CD8-positive, alpha-beta memory T cell (primary cell): Measurements from ENCODE around the gene UBE2QL1. TPM values are rescaled to one million over a fixed set of nuclear protein-coding genes. Genes with fewer than 3 reads are reported as not detected.
A peak's percentile ranks its signal among the peaks of the same experiment; 100 is the strongest.

Experiments
- CTCF ChIA-PET: fragments of 350-600 bp; sonication (Branson Sonifier 250); formaldehyde crosslinking; loops from one replicate; lab custom pipeline; 2021; ENCODE audit warnings: antibody characterized with exemption; lab: Charles Lee
- POLR2A ChIA-PET: fragments of 350-600 bp; sonication (Branson Sonifier 250); formaldehyde crosslinking; loops from one replicate; lab custom pipeline; 2021; ENCODE audit warnings: antibody characterized with exemption; lab: Charles Lee
- DNase-seq, 5 donors: peaks; one replicate each; pipeline versions ENCODE4 v3.0.0 to v3.0.0-alpha.2; 2020 to 2022; ENCODE audit warnings: mixed read lengths in 1 of 5
- H3K27ac ChIP-seq: one replicate; pipeline ENCODE4 v1.7.0; 2013; ENCODE audit warnings: low read depth, mild to moderate bottlenecking, low read length, moderate library complexity
- H3K27me3 ChIP-seq: 2 replicates; pipeline ENCODE4 v1.7.0; 2013; ENCODE audit warnings: low read length, mild to moderate bottlenecking; ENCODE audit not compliant: insufficient read depth, poor library complexity, severe bottlenecking
- H3K36me3 ChIP-seq: 2 replicates; pipeline ENCODE4 v1.7.0; 2013; ENCODE audit warnings: mild to moderate bottlenecking, low read length, moderate library complexity; ENCODE audit not compliant: insufficient read depth
- H3K4me1 ChIP-seq: 2 replicates; pipeline ENCODE4 v1.7.0; 2013; ENCODE audit warnings: mild to moderate bottlenecking, low read length, moderate library complexity; ENCODE audit not compliant: insufficient read depth
- H3K4me3 ChIP-seq: 2 replicates; pipeline ENCODE4 v1.7.0; 2013; ENCODE audit warnings: mild to moderate bottlenecking, low read length
- H3K9me3 ChIP-seq: 2 replicates; pipeline ENCODE4 v1.7.0; 2013; ENCODE audit warnings: mild to moderate bottlenecking, low read length
- H3K27ac Mint-ChIP-seq, 8 donors: one replicate each; pipeline ENCODE4 v1.8.0; 2020 to 2021; ENCODE audit warnings: mixed read lengths in 8 of 8, mild to moderate bottlenecking in 6 of 8, inconsistent platforms in 3 of 8, moderate library complexity in 3 of 8
- H3K27me3 Mint-ChIP-seq, 2 donors: one replicate each; pipeline ENCODE4 v1.8.0; 2020 to 2021; ENCODE audit warnings: mixed read lengths in 2 of 2, mild to moderate bottlenecking in 1 of 2, moderate library complexity in 1 of 2
- H3K36me3 Mint-ChIP-seq, 3 donors: one replicate each; pipeline ENCODE4 v1.8.0; 2020 to 2021; ENCODE audit warnings: mixed read lengths in 3 of 3, inconsistent platforms in 1 of 3, mild to moderate bottlenecking in 1 of 3
- H3K4me1 Mint-ChIP-seq, 3 donors: one replicate each; pipeline ENCODE4 v1.8.0; 2020 to 2021; ENCODE audit warnings: mixed read lengths in 3 of 3, inconsistent platforms in 1 of 3, mild to moderate bottlenecking in 1 of 3
- H3K4me3 Mint-ChIP-seq, 7 donors: one replicate each; pipeline ENCODE4 v1.8.0; 2020 to 2021; ENCODE audit warnings: mixed read lengths in 7 of 7, mild to moderate bottlenecking in 6 of 7, moderate library complexity in 4 of 7, inconsistent platforms in 2 of 7
- H3K9me3 Mint-ChIP-seq, 5 donors: one replicate each; pipeline ENCODE4 v1.8.0; 2020 to 2022; ENCODE audit warnings: mixed read lengths in 5 of 5, mild to moderate bottlenecking in 3 of 5, moderate library complexity in 2 of 5, inconsistent platforms in 1 of 5
- polyA plus RNA-seq: library from polyadenylated mRNA; unstranded; fragments of 300-500 nt; fragmentation: Illumina TruSeq; gene quantifications from one replicate; pipeline ENCODE4 v1.2.3, GENCODE V29; 2021
- total RNA-seq, 2 experiments: library from RNA; stranded (reverse); gene quantifications; one replicate each; pipeline ENCODE4 v1.2.3, GENCODE V29; 2021

Gene UBE2QL1
- total and polyA plus RNA-seq, 3 experiments from 2014 or later: not detected

GRCh38 chr5:6482735-6483134 lies 34.1 kb downstream of the UBE2QL1 start:
- no peak for DNase-seq
- Mint-ChIP-seq H3K4me1 (no peaks in the 10 kb centered on the region), H3K27me3 (peaks cover 2 to 23% of the 10 kb centered on the region in 2 donors), H3K27ac (no peak overlapping the region), H3K9me3 (no peaks in the 10 kb centered on the region), H3K36me3 (no peaks in the 10 kb centered on the region), H3K4me3 (no peak overlapping the region)
- Histone ChIP-seq H3K4me1 (no peaks in the 10 kb centered on the region), H3K27ac (no peak overlapping the region), H3K27me3 (no peaks in the 10 kb centered on the region), H3K36me3 (no peaks in the 10 kb centered on the region), H3K9me3 (no peaks in the 10 kb centered on the region), H3K4me3 (no peak overlapping the region)
- POLR2A ChIA-PET: interaction anchor here (0.7 kb wide), 1 partner anchor 1005 kb away, joined by 3 read pairs; no protein-coding TSS in a partner anchor
- CTCF ChIA-PET: no interaction called here

GRCh38 chr5:6483880-6484382 lies 35.3 kb downstream of the UBE2QL1 start:
- Histone ChIP-seq H3K36me3 (no peaks in the 10 kb centered on the region), H3K27ac (no peak overlapping the region), H3K4me3 (no peak overlapping the region), H3K9me3 (no peaks in the 10 kb centered on the region), H3K27me3 (no peaks in the 10 kb centered on the region), H3K4me1 (no peaks in the 10 kb centered on the region)
- CTCF ChIA-PET: no interaction called here
- Mint-ChIP-seq H3K27me3 (peaks cover 2 to 19% of the 10 kb centered on the region in 2 donors), H3K4me3 (no peak overlapping the region), H3K4me1 (no peaks in the 10 kb centered on the region), H3K36me3 (no peaks in the 10 kb centered on the region), H3K9me3 (no peaks in the 10 kb centered on the region), H3K27ac (no peak overlapping the region)
- POLR2A ChIA-PET: no interaction called here
- DNase-seq: no peak

GRCh38 chr5:6484446-6484845 lies 35.8 kb downstream of the UBE2QL1 start:
- Histone ChIP-seq H3K27me3 (no peaks in the 10 kb centered on the region), H3K36me3 (no peaks in the 10 kb centered on the region), H3K27ac (no peak overlapping the region), H3K4me1 (no peaks in the 10 kb centered on the region), H3K4me3 (no peak overlapping the region), H3K9me3 (no peaks in the 10 kb centered on the region)
- H3K27me3 Mint-ChIP-seq: peaks cover 2 to 17% of the 10 kb centered on the region in 2 donors
- no peak for DNase-seq
- no peaks in the 10 kb centered on the region for H3K4me1 Mint-ChIP-seq
- no peak overlapping the region for H3K27ac Mint-ChIP-seq
- CTCF ChIA-PET: no interaction called here
- H3K9me3 Mint-ChIP-seq: no peaks in the 10 kb centered on the region
- POLR2A ChIA-PET: no interaction called here
- no peak overlapping the region for H3K4me3 Mint-ChIP-seq
- H3K36me3 Mint-ChIP-seq: no peaks in the 10 kb centered on the region

- no peak for DNase-seq
- Histone ChIP-seq H3K4me1 (no peaks in the 10 kb centered on the region), H3K9me3 (no peaks in the 10 kb centered on the region), H3K36me3 (no peaks in the 10 kb centered on the region), H3K27me3 (no peaks in the 10 kb centered on the region), H3K27ac (no peak overlapping the region), H3K4me3 (no peak overlapping the region)
- POLR2A ChIA-PET: no interaction called here
- Mint-ChIP-seq H3K27me3 (peaks cover 5 to 21% of the 10 kb centered on the region in 2 donors), H3K9me3 (no peaks in the 10 kb centered on the region), H3K4me1 (no peaks in the 10 kb centered on the region), H3K4me3 (no peak overlapping the region), H3K36me3 (no peaks in the 10 kb centered on the region), H3K27ac (no peak overlapping the region)
- CTCF ChIA-PET: no interaction called here
These were observed 36.2 kb downstream of the UBE2QL1 start for GRCh38 chr5:6484899-6485298.

- no peaks in the 10 kb centered on the region for H3K4me1 ChIP-seq
- Mint-ChIP-seq H3K4me3 (no peak overlapping the region), H3K27ac (no peak overlapping the region), H3K4me1 (no peaks in the 10 kb centered on the region), H3K36me3 (no peaks in the 10 kb centered on the region), H3K9me3 (no peaks in the 10 kb centered on the region), H3K27me3 (peaks cover 7 to 25% of the 10 kb centered on the region in 2 donors)
- no peak overlapping the region for H3K27ac ChIP-seq
- peak in 1 of 5 donors; percentile 12 for DNase-seq
- ChIA-PET POLR2A (no interaction called here), CTCF (no interaction called here)
- H3K4me3 ChIP-seq: no peak overlapping the region
- H3K9me3 ChIP-seq: no peaks in the 10 kb centered on the region
- H3K36me3 ChIP-seq: no peaks in the 10 kb centered on the region
- no peaks in the 10 kb centered on the region for H3K27me3 ChIP-seq
These were observed 36.8 kb downstream of the UBE2QL1 start for GRCh38 chr5:6485441-6485840.

GRCh38 chr5:6486074-6486473 lies 37.4 kb downstream of the UBE2QL1 start:
- H3K36me3 ChIP-seq: no peaks in the 10 kb centered on the region
- no peak overlapping the region for H3K4me3 Mint-ChIP-seq
- DNase-seq: no peak
- H3K36me3 Mint-ChIP-seq: no peaks in the 10 kb centered on the region
- H3K4me1 ChIP-seq: no peaks in the 10 kb centered on the region
- H3K9me3 ChIP-seq: no peaks in the 10 kb centered on the region
- H3K27ac ChIP-seq: no peak overlapping the region
- H3K4me1 Mint-ChIP-seq: no peaks in the 10 kb centered on the region
- POLR2A ChIA-PET: no interaction called here
- no peaks in the 10 kb centered on the region for H3K27me3 ChIP-seq
- peaks cover 7 to 27% of the 10 kb centered on the region in 2 donors for H3K27me3 Mint-ChIP-seq
- H3K9me3 Mint-ChIP-seq: no peaks in the 10 kb centered on the region
- no peak overlapping the region for H3K4me3 ChIP-seq
- CTCF ChIA-PET: no interaction called here
- no peak overlapping the region for H3K27ac Mint-ChIP-seq

GRCh38 chr5:6487081-6487480 lies 38.4 kb downstream of the UBE2QL1 start:
- Histone ChIP-seq H3K9me3 (no peaks in the 10 kb centered on the region), H3K4me3 (no peak overlapping the region), H3K4me1 (no peaks in the 10 kb centered on the region), H3K36me3 (no peaks in the 10 kb centered on the region), H3K27me3 (no peaks in the 10 kb centered on the region), H3K27ac (no peak overlapping the region)
- DNase-seq: no peak
- POLR2A ChIA-PET: no interaction called here
- H3K27ac Mint-ChIP-seq: no peak overlapping the region
- no peaks in the 10 kb centered on the region for H3K9me3 Mint-ChIP-seq
- no peaks in the 10 kb centered on the region for H3K36me3 Mint-ChIP-seq
- H3K4me1 Mint-ChIP-seq: no peaks in the 10 kb centered on the region
- CTCF ChIA-PET: no interaction called here
- H3K4me3 Mint-ChIP-seq: no peak overlapping the region
- peaks cover 9 to 37% of the 10 kb centered on the region in 2 donors for H3K27me3 Mint-ChIP-seq

GRCh38 chr5:6488021-6488420 lies 39.4 kb downstream of the UBE2QL1 start:
- no peak for DNase-seq
- no peak overlapping the region for H3K27ac ChIP-seq
- no peaks in the 10 kb centered on the region for H3K9me3 Mint-ChIP-seq
- H3K36me3 ChIP-seq: no peaks in the 10 kb centered on the region
- no peak overlapping the region for H3K4me3 ChIP-seq
- no peaks in the 10 kb centered on the region for H3K4me1 Mint-ChIP-seq
- no peak overlapping the region for H3K27ac Mint-ChIP-seq
- H3K36me3 Mint-ChIP-seq: no peaks in the 10 kb centered on the region
- no peaks in the 10 kb centered on the region for H3K27me3 ChIP-seq
- no peaks in the 10 kb centered on the region for H3K9me3 ChIP-seq
- H3K4me3 Mint-ChIP-seq: no peak overlapping the region
- ChIA-PET CTCF (no interaction called here), POLR2A (no interaction called here)
- peaks cover 9 to 44% of the 10 kb centered on the region in 2 donors for H3K27me3 Mint-ChIP-seq
- no peaks in the 10 kb centered on the region for H3K4me1 ChIP-seq
